Upper lobe of left lung (tissue), 4 donors: Measurements from ENCODE around the gene HMX3.

Source experiments
- EP300 ChIP-seq, 4 donors: sonication (generic); formaldehyde crosslinking; IDR thresholded peaks; one replicate each; pipeline ENCODE4 v1.5.1; 2017; ENCODE audit warnings: antibody characterized with exemption in 4 of 4, control low read depth in 2 of 4
- POLR2A ChIP-seq, 4 donors: fragments of 450-650 bp; IDR thresholded peaks; one replicate each; pipeline ENCODE4 v1.5.1; 2016 to 2017; ENCODE audit warnings: antibody characterized with exemption in 4 of 4, mild to moderate bottlenecking in 2 of 4

DNA sequence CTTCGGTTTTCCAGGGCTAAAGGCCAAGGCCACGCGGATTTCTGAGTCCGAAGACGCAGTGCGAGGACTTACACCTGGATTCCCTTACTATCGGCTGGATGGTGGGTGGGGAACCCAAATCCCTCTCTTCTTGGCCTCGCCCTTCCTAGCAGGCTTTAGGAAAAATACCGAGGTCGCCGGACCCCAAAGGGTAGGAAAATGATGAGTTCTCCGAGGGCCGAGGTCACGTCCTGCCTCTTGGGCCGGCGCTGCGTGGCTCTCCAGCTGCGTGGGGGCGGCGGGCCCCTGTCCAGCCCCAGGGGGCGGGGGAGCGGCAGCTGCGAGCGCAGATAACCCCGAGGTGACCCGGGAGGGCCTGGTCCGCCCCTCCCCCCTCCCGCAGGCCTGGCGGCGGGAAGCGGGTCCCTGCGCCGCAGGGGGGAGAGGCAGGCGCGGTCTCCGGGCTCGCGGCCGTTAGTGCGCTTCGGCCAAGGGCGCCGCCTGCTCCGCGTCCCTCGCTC lies 805 bp upstream of the HMX3 start:
- no peak for TF ChIP-seq EP300 (IDR thresholded peaks at IDR 0.05)
- TF ChIP-seq POLR2A (IDR thresholded peaks at IDR 0.05): no peak
